IMR-90 (cell line): Measurements from ENCODE around the gene SYTL1. TPM values are rescaled to one million over a fixed set of nuclear protein-coding genes. Genes with fewer than 3 reads are reported as not detected.
A peak's percentile ranks its signal among the peaks of the same experiment; 100 is the strongest.

ENCODE experiments used
- ATAC-seq: fragments of 200-7000 bp; cut with Tn5 transposase; 2 replicates; pipeline ENCODE4 v1.9.1; 2020; ENCODE audit warnings: low read depth, mild to moderate bottlenecking, moderate library complexity
- BruUV-seq: library from RNA; stranded (reverse); fragments of 400-500 nt; replicated peaks from 2 replicates; lab custom pipeline; 2021; lab: Mats Ljungman, UMichigan
- CTCF ChIA-PET: fragments of 300-600 bp; formaldehyde crosslinking; extraction: SDS; loops from one replicate; lab custom pipeline; 2021; ENCODE audit warnings: antibody characterized with exemption; lab: Yijun Ruan, JAX
- POLR2A ChIA-PET: fragments of 300-600 bp; sonication (Branson Sonifier 250); formaldehyde crosslinking; loops from one replicate; lab custom pipeline; 2022; ENCODE audit warnings: antibody characterized with exemption; ENCODE audit not compliant: unreplicated experiment; lab: Charles Lee
- DNase-seq: peaks from one replicate; pipeline ENCODE4 v3.0.0; 2013
- H2AFZ ChIP-seq: replicated peaks from 2 replicates; pipeline ENCODE3; 2013; ENCODE audit warnings: low read length, mild to moderate bottlenecking; ENCODE audit not compliant: poor library complexity
- H2AK5ac ChIP-seq: 2 replicates; pipeline ENCODE4 v1.6.1; 2013; ENCODE audit warnings: low read depth, low read length, inconsistent platforms
- H2AK9ac ChIP-seq: replicated peaks from 2 replicates; pipeline ENCODE3; 2013; ENCODE audit warnings: mild to moderate bottlenecking, low read depth, low read length, moderate library complexity; ENCODE audit not compliant: poor library complexity
- H2BK120ac ChIP-seq: 2 replicates; pipeline ENCODE4 v1.6.1; 2013; ENCODE audit warnings: low read depth, low read length, inconsistent platforms
- H2BK15ac ChIP-seq: 3 replicates; pipeline ENCODE4 v1.6.1; 2013; ENCODE audit warnings: low read depth, low read length, inconsistent platforms
- H2BK20ac ChIP-seq: 2 replicates; pipeline ENCODE4 v1.6.1; 2013; ENCODE audit warnings: low read depth, mild to moderate bottlenecking, inconsistent platforms, low read length, moderate library complexity
- H2BK5ac ChIP-seq: 2 replicates; pipeline ENCODE4 v1.6.1; 2013; ENCODE audit warnings: mild to moderate bottlenecking, low read depth, low read length, inconsistent platforms; ENCODE audit not compliant: poor library complexity, severe bottlenecking
- H3K14ac ChIP-seq: replicated peaks from 2 replicates; pipeline ENCODE4 v1.6.1; 2013; ENCODE audit warnings: low read depth, low read length, inconsistent platforms
- H3K18ac ChIP-seq: 2 replicates; pipeline ENCODE4 v1.6.1; 2013; ENCODE audit warnings: low read depth, low read length, control low read depth
- H3K23ac ChIP-seq: 2 replicates; pipeline ENCODE4 v1.6.1; 2013; ENCODE audit warnings: low read depth, low read length, inconsistent platforms
- H3K27ac ChIP-seq: 2 replicates; pipeline ENCODE4 v1.5.1; 2013; ENCODE audit warnings: mild to moderate bottlenecking, control low read depth, low read length; ENCODE audit not compliant: insufficient read depth
- H3K27me3 ChIP-seq: 2 replicates; pipeline ENCODE4 v1.6.1; 2013; ENCODE audit warnings: low read length; ENCODE audit not compliant: control insufficient read depth, insufficient read depth
- H3K36me3 ChIP-seq: 2 replicates; pipeline ENCODE4 v1.6.1; 2013; ENCODE audit warnings: low read length, mixed read lengths; ENCODE audit not compliant: control insufficient read depth, insufficient read depth
- H3K4ac ChIP-seq: 2 replicates; pipeline ENCODE4 v1.6.1; 2013; ENCODE audit warnings: low read depth, low read length, inconsistent platforms
- H3K4me1 ChIP-seq: 2 replicates; pipeline ENCODE4 v1.6.1; 2013; ENCODE audit warnings: low read length, mixed read lengths; ENCODE audit not compliant: control insufficient read depth, insufficient read depth
- H3K4me2 ChIP-seq: 2 replicates; pipeline ENCODE4 v1.6.1; 2013; ENCODE audit warnings: low read depth, mild to moderate bottlenecking, control low read depth, low read length, moderate library complexity
- H3K4me3 ChIP-seq: 2 replicates; pipeline ENCODE4 v1.5.1; 2013; ENCODE audit warnings: low read depth, mild to moderate bottlenecking, control low read depth, low read length, moderate library complexity; ENCODE audit not compliant: insufficient read depth
- H3K56ac ChIP-seq: 2 replicates; pipeline ENCODE4 v1.6.1; 2013; ENCODE audit warnings: low read length, inconsistent platforms; ENCODE audit not compliant: insufficient read depth; ENCODE audit errors: extremely low read depth
- H3K79me1 ChIP-seq, 2 experiments: 2 replicates each; pipeline ENCODE4 v1.6.1; 2013; ENCODE audit warnings: low read length in 2 of 2, inconsistent platforms in 1 of 2, low read depth in 1 of 2
- H3K9ac ChIP-seq: 2 replicates; pipeline ENCODE4 v1.6.1; 2013; ENCODE audit warnings: low read depth, low read length, control low read depth
- H3K9me1 ChIP-seq: 2 replicates; pipeline ENCODE4 v1.6.1; 2013; ENCODE audit warnings: low read length, inconsistent platforms; ENCODE audit not compliant: insufficient read depth
- H3K9me3 ChIP-seq: 2 replicates; pipeline ENCODE4 v1.6.1; 2013; ENCODE audit warnings: low read length; ENCODE audit not compliant: control insufficient read depth, insufficient read depth
- H4K20me1 ChIP-seq: 2 replicates; pipeline ENCODE4 v1.6.1; 2013; ENCODE audit warnings: low read length, inconsistent platforms; ENCODE audit not compliant: insufficient read depth
- H4K5ac ChIP-seq: 2 replicates; pipeline ENCODE4 v1.6.1; 2013; ENCODE audit warnings: mild to moderate bottlenecking, low read depth, low read length, control low read depth
- H4K8ac ChIP-seq, 2 experiments: 2 replicates each; pipeline ENCODE4 v1.6.1; 2013; ENCODE audit warnings: low read depth in 2 of 2, low read length in 2 of 2, control low read depth in 1 of 2, inconsistent platforms in 1 of 2
- H4K91ac ChIP-seq: 2 replicates; pipeline ENCODE4 v1.6.1; 2013; ENCODE audit warnings: low read depth, low read length, inconsistent platforms; ENCODE audit not compliant: insufficient read depth
- CTCF ChIP-seq: conservative IDR thresholded peaks from 2 replicates; pipeline ENCODE4 v1.5.1; 2012; ENCODE audit warnings: mild to moderate bottlenecking, low read depth, low read length, improper control_type of control experiment
- MXI1 ChIP-seq: IDR thresholded peaks from 2 replicates; pipeline ENCODE4 v1.6.1; 2012; ENCODE audit warnings: low read depth, mild to moderate bottlenecking, low read length, moderate library complexity, borderline replicate concordance
- WGBS, 2 experiments: methylation state at CpG; one replicate each; pipeline versions ENCODE4 v1.1.5 to v1.1.7; 2013; ENCODE audit warnings: missing lambda C conversion rate in 2 of 2; ENCODE audit not compliant: insufficient read length in 1 of 2; ENCODE audit errors: extremely low coverage in 2 of 2; 5-methylcytosine and 5-hydroxymethylcytosine counted together
- dilution Hi-C: fragments of 300-500 bp; cut with HindIII; formaldehyde crosslinking; loops from one replicate; pipeline ENCODE4 v1.14.3; 2018; ENCODE audit warnings: low sequenced_read_pairs; ENCODE audit not compliant: unreplicated experiment
- in situ Hi-C: fragments of 300-500 bp; cut with MboI; formaldehyde crosslinking; loops from 3 replicates; pipeline ENCODE4 v1.14.3; 2019; ENCODE audit warnings: low sequenced_read_pairs, inconsistent platforms, mixed read lengths
- intact Hi-C: fragments of 100-400 bp; cut with micrococcal nuclease; formaldehyde crosslinking; loops from 2 replicates; pipeline ENCODE4 v1.10.0; 2022
- polyA plus RNA-seq, 3 experiments: library from polyadenylated mRNA; depleted of rRNA; stranded (reverse); fragments of >200 nt; gene quantifications; 2 replicates each; pipeline ENCODE4 v1.2.3, GENCODE V29; 2012; ENCODE audit warnings: low replicate concordance in 1 of 3
- total RNA-seq: library from RNA; depleted of rRNA; stranded (reverse); fragments of >200 nt; gene quantifications from 2 replicates; pipeline ENCODE4 v1.2.3, GENCODE V29; 2012

SYTL1 gene
- total and polyA plus RNA-seq, 2 of the 4 experiments (the other 2 are of a cell fraction) = 0.18 to 1.0 TPM

GRCh38 chr1:27402349-27402754 lies 60.5 kb downstream of the SYTL1 start (continued):
- TF ChIP-seq CTCF = peak; percentile 60

GRCh38 chr1:27403065-27403726 lies 61.4 kb downstream of the SYTL1 start:
- CTCF ChIA-PET = no interaction called here
- H3K27ac ChIP-seq = 0 out of 2 replicates have a peak overlapping the region, but pooled peaks have one; percentile 3
- TF ChIP-seq CTCF (peak; percentile 28; the same call in 1 of the 2 replicates), MXI1 (no peak)
- DNase-seq (peak; percentile 42), ATAC-seq (peak; percentile 19)
- H3K36me3 ChIP-seq = peaks cover 17% of the 10 kb centered on the region
- 21% methylated on average over 8 of the region's 24 CpGs; no CpG with 5 or more reads in 1 of the 2 experiments for WGBS, 2 experiments
- H2BK20ac ChIP-seq = no peak overlapping the region
- peak overlapping the region; percentile 25; the same call in 1 of the 2 replicates for H4K5ac ChIP-seq
- peaks cover 19% of the 10 kb centered on the region for H3K4me1 ChIP-seq
- H3K4me2 ChIP-seq = no peak overlapping the region; the same call in 1 of the 2 replicates
- peak overlapping the region; percentile 73 for H2AFZ ChIP-seq
- H3K9me3 ChIP-seq = no peaks in the 10 kb centered on the region
- H2BK5ac ChIP-seq = no peak overlapping the region
- no peak overlapping the region for H2BK120ac ChIP-seq
- H3K4ac ChIP-seq = peak overlapping the region; percentile 40; the same call in 1 of the 2 replicates
- H3K23ac ChIP-seq = no peak overlapping the region
- peak overlapping the region; percentile 82 for H2AK9ac ChIP-seq
- H2BK15ac ChIP-seq = no peak overlapping the region
- H3K56ac ChIP-seq = no peak overlapping the region
- intact Hi-C loops (no loop called here), dilution Hi-C loops (no loop called here), in situ Hi-C loops (no loop called here)
- H4K91ac ChIP-seq = peak overlapping the region; percentile 36; the same call in 1 of the 2 replicates
- POLR2A ChIA-PET = no interaction called here
- H2AK5ac ChIP-seq = 0 out of 2 replicates have a peak overlapping the region, but pooled peaks have one; percentile 3
- H3K18ac ChIP-seq = no peak overlapping the region
- no peak overlapping the region for H3K9ac ChIP-seq
- peak overlapping the region in 1 of 2 experiments; percentile 46; a peak in 1 of 4 replicates for H4K8ac ChIP-seq
- no peak overlapping the region for H3K4me3 ChIP-seq
- no peak overlapping the region for H3K14ac ChIP-seq
- BruUV-seq = no TSS peak
- peaks cover 14% of the 10 kb centered on the region for H3K9me1 ChIP-seq
- peaks cover 2 to 12% of the 10 kb centered on the region in 2 experiments; a peak in 1 of 4 replicates for H3K79me1 ChIP-seq
- H3K27me3 ChIP-seq = no peaks in the 10 kb centered on the region
- H4K20me1 ChIP-seq = peaks cover 12% of the 10 kb centered on the region; the same call in 1 of the 2 replicates
